NCI-H2107 treated with DMSO at 0.1 percent for 48 hours (cell line): ENCODE measurements around the gene MYOM1.
"Not testable (repeated sequence)": the region's sequence is repeated elsewhere in the genome, so short reads cannot be mapped to it uniquely, and the experiment has no call there.

Experiments used
- DNase-seq: peaks from one replicate; lab custom pipeline; 2025; ENCODE audit not compliant: unreplicated experiment; lab: John Stamatoyannopoulos, UW

Gene MYOM1

DNA sequence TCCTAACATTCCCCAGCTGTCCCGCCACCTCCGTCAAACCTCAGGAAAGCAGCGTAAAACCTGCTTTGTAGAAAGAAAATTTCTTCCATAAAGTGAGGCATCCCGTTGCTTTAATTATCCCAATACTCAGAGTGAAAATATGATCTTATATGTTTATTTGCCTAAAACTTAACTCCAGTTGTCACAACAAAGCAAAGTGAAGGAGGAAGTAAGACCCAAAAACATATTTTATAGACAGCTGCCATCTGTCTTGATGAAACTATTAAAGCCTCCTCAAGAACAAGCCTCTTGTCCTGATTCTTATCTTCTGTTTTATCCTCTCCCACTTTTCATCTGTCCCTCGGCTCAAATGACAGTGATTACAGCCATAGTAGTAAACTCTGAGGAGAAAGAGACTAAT is 177.9 kb downstream of the MYOM1 start:
- no peak for DNase-seq

DNA sequence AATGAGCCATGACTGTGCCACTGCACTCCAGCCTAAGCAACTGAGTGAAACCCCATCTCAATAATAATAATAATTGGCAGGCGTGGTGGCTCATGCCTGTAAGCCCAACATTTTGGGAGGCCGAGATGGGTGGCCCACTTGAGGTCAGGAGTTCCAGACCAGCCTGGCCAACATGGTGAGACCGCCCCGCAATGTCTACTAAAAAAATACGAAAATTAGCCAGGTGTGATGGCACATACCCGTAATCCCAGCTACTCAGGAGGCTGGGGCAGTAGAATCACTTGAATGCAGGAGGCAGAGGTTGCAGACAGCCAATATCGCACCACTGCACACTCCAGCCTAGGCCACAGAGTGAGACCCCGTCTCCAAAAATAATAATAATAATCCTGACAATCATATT is 178.9 kb downstream of the MYOM1 start:
- DNase-seq: no peak

DNA sequence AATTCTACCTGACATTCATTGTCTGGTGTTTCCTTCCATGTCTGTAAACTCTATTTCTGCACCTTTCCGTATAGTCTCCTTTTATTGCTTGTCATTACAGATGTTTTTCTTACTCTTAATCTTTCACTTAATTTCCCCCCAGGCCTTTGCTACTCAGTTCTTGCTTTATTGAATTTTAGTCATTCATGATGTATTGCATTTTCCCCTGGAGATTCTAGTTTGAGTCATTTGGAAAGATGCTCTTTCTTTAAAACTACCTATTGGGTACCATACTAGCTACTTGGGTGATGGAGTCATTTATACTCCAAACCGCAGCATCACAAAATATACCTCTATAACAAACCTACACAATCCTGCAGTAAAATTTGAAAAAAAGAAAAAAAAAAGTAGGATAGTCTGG is 179.6 kb downstream of the MYOM1 start:
- DNase-seq: no peak

DNA sequence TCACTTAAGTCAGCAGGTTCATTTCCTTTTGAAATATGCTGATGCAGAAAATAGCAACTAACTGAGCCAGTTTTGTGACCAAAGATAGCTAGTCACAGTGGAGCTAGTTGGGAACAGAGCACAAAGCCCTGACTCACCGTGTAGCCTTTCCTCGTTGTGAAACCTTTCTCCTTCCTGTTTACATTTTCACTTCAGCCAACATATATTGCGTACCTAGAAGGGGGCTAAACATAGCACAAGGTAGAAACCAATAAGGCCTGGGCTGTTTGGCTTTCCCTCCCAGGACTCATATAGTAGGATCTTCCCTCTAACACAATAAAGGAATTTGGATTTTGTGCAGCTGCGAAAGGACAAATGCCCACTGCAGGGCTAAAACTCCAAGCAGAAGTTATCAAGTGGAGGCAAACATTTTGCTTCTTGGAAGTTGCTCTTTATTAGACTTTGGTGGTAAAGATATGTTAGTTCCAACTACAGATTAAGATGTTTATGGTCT is 182.3 kb downstream of the MYOM1 start:
- DNase-seq: no peak

DNA sequence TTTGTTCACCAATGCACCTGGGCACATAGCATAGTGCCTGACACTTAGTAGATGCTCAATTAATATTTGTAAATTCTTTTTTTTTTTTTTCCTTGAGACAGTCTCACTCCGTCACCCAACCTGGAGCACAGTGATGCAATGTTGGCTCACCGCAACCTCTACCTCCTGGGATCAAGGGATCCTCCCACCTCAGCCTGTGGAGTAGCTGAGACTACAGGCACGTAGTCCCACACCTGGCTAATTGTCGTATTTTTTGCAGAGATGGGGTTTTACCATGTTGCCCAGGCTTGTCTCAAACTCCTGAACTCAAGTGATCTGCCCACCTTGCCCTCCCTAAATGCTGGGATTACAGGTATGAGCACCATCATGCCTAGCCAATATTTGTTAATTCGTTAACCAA is 183.7 kb downstream of the MYOM1 start:
- no peak for DNase-seq

DNA sequence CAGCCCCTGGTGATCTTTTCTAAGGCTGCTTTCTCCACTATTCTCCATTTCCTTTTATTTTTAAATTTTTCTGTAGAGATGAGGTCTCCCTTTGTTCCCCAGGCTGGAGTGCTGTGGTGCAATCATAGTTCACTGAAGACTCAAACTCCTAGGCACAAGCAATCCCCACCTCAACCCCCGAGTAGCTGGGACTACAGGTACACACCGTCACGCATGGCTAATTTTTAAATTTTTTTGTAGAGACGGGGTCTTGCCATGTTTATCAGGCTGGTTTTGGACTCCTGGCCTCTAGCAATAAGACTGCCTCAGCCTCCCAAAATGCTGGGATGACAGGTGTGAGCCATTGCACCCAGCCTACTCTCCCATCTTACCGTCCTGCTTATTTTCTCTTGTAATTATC is 184.1 kb downstream of the MYOM1 start:
- DNase-seq: no peak

DNA sequence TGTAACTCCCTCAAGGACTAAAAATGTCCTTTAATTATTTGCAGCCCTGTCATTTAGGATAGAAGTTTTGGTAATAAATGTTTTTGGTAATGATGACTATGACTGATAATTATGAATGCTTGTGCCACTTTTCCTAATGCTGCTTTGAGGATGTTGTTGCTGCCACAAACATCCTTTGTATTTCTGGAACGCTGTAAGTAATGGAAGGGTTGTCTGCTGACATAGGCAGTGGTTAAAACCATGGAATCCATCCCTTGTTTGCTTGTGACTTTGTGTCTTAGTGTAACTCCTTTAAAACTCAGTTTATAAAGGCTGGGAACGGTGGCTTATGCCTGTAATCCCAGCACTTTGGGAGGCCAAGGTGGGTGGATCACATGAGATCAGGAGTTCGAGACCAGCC is 187.0 kb downstream of the MYOM1 start:
- DNase-seq: no peak

DNA sequence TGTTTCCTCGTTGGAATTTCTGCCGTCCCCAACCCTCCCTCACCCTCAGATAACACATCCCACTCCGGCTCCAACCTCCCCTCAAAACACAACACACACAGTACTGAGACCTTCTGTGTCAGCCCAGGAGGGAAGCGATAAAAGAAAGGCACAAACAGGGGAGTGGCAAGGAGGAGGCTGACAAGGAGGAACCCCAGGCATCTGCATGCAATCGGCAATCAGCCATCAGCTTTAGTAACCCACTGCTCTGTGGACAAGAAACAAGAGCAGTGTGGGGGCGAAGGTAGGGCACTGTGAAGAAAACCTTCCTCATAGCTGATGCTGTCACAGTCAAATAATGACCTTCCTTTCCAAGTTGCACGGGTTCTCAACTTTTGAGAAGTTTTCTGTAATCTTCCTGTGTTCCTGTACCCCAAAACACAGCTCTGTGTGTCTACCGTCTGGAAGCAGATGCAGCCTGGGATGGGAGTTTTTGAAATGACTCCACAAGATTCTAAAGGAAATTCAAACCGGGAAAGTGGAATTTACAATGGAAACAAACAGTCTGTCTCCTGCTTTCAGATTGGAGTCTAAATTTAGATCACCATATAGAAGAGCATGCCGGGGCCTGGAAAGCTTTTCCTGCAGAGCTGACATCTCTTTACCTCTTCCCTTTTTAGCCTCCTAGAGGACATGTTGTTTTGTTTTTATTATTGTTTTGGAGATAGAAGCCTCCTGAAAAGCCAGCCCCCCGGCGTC is 190.4 kb downstream of the MYOM1 start:
- DNase-seq: no peak

DNA sequence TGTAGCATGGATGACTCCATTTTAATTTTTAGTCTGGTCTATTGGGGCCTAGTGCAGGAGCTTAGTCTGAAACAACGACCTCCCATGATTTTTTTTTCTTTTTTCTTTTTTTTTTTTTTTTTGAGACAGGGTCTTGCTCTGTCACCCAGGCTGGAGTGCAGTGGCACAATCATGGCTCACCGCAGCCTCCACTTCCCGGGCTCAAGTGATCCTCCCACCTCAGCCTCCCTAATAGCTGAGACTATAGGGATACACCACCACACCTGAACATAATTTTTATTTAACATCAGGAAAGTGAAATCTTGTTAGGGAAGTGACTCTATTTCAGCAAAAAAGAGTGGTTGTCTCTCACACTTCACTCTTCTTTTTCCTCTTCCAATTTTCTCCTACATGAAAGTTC is 191.7 kb downstream of the MYOM1 start:
- not testable (repeated sequence) for DNase-seq

DNA sequence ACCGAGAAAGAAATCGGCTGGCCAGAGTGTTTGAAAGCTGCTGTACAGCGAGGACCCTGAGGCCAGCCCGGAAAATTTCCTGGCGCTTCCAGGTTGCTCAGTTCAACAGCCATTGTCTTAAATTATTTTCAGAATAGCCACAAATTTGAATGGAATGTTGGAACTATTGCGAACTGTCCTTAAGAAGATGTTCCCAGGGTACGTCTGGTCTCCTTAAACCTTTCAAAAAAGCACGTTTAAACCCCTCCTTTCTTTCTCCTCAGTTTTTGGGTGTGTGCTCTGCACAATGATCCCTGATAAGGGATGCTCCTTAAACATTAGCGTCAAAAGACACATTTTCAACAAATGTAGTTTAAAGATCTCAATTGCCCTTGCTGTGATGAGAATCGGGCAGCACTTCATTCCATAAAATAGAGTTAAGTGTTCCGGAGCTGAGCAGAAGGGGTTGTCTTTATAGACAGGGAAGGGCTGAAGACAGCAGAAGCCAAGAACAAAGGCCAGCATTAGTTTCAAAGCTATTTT is 192.3 kb downstream of the MYOM1 start:
- no peak for DNase-seq

DNA sequence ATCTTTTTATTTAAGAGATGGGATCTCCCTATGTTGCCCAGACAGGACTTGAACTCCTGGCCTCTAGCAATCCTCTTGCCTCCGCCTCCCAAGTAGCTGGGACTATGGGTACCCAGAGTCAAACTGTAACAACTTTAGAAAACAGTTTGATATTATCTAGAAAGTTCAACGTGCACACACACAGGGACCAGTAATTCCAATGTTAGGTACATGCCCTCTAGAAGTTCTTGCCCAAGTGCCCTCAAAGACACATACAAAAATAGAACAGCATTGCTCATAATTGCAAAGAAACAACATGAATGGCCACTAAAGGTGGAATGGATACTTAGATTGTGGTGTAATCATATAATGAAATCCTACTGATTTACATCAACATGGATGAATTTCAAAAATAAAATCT is 194.2 kb downstream of the MYOM1 start:
- DNase-seq: no peak

DNA sequence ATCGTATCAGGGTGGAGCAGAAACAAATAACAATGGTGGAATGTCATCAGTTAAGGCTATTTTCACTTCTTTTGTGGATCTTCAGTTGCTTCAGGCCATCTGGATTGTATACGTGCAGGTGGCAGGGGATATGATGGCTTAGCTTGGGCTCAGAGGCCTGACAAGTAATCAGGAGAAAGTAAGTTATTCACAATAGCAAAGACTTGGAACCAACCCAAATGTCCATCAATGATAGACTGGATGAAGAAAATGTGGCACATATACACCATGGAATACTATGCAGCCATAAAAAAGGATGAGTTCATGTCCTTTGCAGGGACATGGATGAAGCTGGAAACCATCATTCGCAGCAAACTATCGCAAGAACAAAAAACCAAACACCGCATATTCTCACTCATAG is 196.2 kb downstream of the MYOM1 start:
- not testable (repeated sequence) for DNase-seq
